HG03575 (cell line): Measurements from ENCODE around the gene IL19.
"Not testable (repeated sequence)": the region's sequence is repeated elsewhere in the genome, so short reads cannot be mapped to it uniquely, and the experiment has no call there.

Source experiments
- ATAC-seq: cut with Tn5 transposase; IDR thresholded peaks from one replicate; pipeline ENCODE4 v1.9.1; 2021; ENCODE audit not compliant: unreplicated experiment, insufficient number of reproducible peaks, low FRiP score; ENCODE audit errors: extremely low read depth

The IL19 gene

DNA sequence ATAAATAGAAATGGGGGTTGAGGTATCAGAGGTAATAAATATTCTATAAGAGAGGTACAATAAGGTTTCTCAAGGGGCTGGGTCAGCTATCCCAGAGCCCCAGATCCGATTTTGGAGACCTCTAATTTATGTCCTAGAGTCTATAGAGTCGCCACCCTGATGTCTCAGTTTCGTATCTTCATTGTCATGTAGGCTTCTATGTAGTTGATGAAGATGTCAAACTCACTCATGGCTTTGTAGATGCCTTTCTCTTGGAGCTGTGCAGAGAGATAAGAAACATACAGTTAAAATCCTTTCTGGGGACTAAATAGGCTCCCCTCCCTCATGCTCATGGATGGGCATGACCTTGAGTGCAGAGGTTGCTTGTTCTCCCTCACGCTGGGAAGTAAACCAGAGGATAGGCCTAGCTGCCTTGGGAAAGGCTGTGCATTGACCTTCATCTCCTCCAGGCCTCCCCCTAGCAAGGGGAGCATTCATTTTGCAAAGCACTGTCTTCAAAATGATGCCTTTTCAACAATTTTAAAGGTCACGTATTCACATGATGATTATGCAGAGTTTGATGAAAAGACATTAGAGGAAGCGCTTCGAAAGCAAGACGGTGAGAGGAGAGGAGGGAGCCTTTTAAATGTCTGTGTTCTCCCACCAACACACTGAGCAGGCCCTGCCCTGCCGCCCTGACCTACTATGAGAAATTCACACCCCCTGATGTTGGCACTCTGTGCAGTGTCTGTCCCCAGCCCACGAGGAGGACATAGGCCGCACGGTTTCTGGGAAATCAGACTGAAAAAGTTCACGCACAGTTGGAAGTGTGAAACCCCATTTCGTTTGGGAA, 1.9 kb upstream of the IL19 start:
- ATAC-seq = no peak

DNA sequence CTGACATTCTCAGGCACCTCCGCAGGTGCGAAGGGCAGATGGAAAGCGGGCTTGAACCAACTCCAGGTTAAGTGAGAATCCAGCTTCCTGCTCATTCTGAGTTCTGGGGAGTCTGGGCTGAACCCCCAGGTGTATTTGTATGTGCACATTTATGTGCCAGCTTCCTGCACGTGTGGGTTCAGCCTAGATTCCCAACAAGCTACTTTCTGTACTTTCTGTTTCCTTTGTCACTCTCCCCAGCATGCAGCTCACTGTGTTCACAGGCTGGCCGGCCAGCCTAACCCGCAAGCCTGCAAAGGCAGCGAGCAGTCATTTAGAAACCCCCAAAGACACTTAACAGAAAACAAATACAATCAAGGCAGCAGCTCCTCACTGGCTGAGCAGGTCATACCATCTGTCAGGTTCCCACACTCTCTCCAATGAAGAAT, 1.3 kb upstream of the IL19 start:
- ATAC-seq = peak; percentile 41

DNA sequence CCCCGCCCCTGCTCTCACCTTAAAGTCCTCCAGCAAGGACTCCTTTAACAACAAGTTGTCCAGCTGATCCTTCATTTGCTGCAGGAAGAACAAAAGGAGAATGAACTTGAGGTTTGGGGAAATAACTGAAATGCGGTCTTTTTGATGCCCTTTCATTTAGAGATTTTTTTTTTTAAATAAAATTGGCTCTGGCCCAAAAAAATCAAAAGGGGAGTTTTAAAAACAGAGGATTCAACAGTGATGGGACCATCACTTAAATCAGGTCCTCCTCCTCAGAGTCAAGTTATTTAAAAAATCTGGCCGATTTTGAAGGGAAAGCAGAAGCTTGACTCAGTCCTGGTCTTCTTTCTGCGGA, 742 bp downstream of the IL19 start:
- no peak for ATAC-seq

DNA sequence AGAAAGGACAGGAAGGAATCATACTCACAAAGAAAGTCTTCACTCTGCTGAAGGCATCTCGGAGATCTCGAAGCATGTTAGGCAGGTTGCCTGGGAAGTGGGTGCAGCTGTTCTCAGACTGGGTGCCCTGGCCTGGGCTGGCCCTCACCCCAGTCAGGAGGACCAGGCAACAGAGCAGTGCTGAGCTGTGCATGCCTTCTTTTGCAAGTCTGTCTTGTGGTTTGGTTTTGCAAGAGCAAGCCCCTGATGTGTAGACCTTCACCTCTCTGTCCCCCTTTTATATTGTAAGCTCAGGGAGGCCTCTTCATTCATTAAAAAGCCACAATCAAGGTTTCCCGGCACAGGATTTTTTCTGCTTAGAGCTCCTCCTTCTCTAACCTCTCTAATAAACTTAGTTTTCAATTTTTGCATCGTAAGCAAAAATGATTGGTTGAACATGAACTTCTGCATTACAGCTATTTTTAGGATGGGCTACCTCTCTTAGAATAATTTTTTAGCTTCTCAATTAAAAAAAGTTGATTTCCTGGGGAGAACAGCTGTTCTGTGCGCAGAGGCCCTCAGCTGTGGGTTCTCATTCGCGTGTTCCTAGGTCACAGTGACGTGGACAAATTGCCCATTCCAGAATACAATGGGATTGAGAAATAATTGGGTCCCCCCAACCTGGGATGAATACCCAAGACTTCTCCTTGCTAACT, 1.8 kb downstream of the IL19 start, which contains the start of gene IL10:
Gene IL10 (minus strand): TSS at position 252 of the 695 bp plus-strand sequence. CDS start 59 bp downstream, at position 193.
- no peak for ATAC-seq

DNA sequence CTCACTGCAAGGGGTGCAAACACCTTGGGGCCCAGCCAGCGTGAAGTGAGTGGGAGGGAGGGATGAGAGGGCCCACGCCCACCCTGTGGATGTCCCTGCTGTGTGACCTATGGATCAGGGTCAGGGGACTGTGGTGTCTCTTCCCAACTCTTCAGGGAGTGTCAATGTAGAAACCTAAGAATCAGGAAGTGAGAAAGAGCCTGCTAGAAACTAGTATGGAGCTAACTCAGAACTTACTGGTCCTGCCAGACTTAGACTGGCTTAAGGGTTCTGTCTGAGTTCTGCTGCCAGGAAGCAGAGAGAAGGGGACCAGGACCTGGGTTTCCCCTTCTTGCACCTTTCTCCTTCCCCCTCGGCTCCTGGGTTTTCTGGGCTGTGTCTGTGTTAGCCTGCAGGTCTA, 3.5 kb downstream of the IL19 start:
- ATAC-seq = no peak

DNA sequence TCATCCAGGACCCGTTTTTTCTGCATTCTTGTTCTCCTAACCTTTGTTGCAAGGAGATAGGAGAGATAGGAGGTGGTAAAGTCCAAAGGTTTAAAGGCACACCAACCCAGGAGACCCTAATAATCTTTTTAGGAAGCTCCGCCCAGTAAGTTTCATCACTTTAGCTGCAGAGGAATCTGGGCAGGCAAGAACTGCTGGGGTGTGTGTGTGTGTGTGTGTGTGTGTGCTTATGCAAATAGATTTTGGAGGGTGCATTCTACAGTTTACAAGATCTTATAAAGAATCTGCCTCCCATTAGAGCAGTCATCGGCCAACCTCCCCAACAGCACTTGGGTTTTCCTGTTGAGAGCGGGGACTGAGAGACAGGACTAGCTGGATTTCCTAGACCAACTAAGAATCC, 5.7 kb downstream of the IL19 start:
- ATAC-seq = no peak

DNA sequence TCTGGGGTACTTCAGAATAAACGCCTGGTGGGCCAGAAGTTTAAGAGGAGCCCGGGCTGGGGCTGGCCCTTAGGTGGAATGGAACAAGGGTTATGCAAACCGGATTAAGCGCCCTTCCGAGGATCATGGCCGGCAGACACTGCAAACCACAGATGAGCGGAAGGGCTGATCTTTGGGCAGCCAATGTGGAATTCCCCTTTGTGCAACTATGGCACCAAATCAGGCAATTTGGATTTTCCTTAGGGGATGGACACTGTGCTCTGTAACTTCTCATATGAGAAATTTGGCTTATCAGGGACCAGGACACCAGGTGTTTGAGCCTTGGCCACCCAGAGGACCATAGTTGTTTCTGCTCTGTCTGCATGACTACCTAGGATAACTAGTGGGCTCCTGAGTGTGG, 7.5 kb downstream of the IL19 start:
- no peak for ATAC-seq

DNA sequence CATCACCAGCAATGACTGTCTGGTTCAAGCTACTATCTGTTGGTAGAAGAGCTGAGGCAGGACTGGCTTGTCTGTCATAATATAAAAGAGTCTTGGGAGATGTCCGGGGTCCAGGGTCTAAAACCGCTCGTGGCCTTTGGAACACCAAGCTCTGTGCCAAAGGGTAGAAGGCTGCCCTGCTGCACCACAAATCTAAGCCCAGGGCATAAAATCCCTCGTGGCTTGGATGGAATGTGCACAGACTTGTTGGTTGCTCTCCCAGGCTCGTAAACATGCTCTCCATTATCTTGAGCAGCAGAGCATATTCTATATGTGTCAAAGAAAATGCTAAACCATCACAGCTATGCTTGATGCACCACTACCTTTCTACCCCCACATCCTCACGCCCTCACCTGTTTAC, 8.3 kb downstream of the IL19 start:
- not testable (repeated sequence) for ATAC-seq

DNA sequence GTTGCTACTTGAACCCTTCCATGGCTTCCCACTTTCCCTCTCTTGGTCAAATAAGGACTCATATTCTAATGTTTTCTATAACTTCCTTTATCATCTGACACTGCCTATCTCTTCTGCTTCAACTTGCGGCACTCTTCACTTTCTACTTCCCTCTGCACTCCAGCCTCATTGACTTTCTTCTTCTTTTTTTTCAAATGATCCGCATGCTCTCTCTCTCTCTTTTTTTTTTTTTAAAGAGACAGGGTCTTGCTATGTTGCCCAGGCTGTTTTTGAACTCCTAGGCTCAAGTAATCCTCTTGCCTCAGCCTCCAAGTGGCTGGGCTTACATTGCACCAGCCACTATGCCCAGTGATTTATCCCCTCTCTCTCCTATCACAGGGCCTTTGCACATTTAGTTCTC, 9.1 kb downstream of the IL19 start:
- ATAC-seq = no peak

DNA sequence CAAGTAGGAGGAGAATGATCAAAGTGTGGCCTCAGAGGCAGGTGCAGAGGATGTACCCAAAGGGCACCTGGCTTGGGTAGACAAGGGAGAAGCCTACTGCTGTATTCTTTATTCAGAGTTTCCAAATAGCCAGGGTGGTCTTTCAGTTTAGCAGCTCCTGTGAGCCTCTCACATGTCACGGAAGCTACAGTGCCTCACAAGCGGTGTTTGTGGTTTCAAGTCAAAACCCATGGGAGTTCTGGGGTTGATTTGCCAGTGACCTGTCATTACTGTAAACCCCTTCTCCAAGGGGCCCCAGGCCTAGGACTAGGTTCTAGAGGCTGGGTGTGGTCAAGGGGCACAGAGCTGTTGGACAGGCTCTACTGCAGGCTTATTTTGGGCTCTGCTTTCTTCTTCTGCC, 11.9 kb downstream of the IL19 start:
- ATAC-seq = no peak

DNA sequence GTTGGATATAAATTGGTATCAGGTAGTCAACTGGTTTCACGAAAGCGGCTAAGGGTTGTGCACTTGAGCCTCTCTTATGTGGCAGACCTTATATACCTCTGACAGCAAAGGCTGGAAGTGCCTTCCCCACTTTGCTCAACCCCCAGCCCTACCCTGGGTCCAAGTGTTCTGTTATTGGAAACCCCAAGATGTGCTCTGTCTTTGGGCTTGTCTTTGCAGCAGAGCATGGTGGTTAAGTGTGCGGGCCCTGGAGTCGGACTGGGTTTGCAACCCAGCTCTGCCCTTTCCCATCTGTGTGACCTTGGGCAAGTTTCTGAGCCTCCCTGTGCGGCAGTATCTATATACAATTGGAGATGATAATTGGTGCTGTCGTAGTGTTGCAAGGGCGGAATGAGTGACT, 12.9 kb downstream of the IL19 start:
- ATAC-seq = no peak

DNA sequence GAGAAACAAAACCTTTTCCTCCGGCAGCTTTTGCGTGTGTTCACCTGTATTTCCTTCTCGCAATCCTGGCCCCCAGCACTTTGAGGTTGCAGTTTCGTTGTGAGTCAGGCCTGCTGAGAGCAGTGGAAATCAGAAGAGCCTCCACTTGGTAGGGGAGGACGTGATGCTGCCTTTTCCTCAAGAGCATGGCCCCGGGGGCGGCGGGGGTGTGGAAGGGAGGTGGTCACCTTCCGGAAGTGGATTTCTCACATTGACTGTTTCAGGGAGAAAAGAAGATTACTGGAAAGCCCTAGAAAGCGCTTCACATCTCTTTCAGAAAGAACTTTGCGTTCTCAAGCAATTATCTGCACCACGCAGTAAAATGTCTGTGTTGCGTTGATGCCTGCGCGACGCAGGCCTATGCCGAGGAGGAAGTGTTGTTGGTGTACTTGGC, 13.9 kb downstream of the IL19 start:
- ATAC-seq = peak; percentile 37

DNA sequence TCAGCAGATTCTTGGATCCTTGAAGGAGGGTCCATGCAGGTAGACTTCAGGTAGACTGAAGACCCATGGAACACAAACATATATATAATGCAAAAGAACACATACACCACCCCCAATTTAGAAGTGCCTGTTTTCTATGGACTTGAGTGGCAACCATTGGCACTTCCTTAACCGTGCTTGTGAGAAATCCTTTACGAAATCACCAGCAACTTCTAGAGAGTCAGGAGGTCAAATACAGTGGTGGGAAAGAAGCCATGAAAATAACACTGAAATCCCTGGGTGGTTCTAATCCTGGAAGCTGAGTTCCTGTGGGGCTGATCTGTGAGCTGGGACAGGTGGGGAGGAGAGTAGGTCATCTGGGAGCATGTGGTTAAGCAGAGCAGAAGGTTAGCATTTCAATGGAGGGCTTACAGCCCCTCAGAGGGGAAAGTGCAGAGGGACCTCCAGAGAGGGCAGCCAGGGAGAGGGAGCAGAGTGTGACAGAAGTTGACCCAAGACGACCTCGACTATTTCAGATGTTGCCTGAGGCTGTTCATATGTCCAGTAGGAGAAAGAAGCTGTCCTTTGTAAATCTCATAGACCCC, 14.7 kb downstream of the IL19 start:
- ATAC-seq = no peak

DNA sequence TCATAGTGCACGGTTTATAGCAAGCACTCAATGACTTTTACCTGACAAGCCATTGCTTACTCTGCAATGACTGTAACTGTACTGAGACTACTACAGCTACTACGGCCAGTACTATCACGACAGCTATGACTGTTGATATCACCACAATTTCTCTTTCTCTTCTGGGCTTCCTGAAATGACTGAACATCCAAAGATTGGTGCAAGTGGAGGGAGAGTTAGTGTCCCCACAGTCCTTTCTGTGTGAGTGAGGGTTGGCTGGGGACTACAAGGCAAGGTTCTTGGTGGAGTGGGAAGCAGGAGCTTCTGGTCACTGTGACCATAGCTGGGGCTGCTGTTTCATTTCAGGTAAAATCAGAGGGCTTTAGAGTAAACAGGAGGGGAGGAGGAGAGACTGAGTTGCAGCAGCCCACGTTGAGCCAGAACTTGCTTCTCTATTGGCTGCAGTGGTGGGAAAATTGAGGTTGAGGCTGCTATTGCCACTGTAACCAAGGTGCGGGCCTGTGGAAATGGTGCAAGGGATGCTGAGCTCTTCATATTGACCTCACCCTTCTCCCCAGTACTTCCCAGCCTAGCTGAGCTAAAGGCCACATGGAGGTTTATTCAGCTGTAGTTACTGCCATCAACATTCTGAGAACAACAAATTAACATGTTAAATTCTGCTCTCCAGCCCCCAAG, 15.8 kb downstream of the IL19 start:
- ATAC-seq = no peak

DNA sequence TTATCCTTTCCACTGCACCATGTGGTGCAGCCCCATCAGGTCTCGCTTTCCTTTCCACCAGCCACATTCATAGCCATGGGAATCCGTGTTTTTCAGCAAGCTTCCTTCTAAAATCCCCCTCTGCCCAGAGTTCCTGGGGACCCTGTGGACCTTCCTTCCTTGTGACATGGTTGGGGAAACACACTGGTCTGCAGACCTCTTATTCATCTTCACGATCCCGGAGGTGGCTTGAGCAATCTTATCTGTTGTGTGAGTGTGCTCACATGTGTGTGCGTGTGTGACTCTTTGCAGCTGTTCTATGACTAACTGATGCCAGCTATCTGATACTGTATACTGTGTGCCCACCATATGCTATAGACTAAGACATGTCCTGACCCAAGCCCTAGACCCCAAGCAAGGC, 17.3 kb downstream of the IL19 start:
- ATAC-seq = no peak

DNA sequence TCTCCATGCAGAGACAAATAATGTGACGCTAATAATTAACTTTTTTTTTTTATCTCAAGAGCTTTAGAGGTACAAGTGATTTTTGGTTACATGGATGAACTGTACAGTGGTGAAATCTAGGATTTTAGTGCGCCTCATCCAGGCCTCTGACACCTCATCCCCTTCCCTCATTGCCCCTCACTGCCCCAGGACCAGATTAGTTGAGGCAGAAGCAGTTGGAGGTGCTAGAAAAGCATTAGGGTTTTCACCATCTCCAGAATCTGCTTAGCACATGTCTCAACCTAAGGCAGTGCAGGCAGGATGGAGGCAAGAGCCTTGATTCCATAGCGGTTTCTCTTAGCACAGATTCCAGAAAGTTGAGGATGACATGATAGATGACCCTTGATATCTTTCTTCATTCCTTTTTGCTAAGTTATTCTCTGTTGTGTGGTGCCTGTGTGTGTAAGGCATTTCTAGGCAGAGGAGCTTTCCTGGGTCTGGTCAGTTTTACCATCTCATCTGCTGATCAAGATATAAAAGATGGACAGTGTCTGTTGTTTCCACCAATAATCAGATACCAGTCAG, 18.0 kb downstream of the IL19 start:
- no peak for ATAC-seq

DNA sequence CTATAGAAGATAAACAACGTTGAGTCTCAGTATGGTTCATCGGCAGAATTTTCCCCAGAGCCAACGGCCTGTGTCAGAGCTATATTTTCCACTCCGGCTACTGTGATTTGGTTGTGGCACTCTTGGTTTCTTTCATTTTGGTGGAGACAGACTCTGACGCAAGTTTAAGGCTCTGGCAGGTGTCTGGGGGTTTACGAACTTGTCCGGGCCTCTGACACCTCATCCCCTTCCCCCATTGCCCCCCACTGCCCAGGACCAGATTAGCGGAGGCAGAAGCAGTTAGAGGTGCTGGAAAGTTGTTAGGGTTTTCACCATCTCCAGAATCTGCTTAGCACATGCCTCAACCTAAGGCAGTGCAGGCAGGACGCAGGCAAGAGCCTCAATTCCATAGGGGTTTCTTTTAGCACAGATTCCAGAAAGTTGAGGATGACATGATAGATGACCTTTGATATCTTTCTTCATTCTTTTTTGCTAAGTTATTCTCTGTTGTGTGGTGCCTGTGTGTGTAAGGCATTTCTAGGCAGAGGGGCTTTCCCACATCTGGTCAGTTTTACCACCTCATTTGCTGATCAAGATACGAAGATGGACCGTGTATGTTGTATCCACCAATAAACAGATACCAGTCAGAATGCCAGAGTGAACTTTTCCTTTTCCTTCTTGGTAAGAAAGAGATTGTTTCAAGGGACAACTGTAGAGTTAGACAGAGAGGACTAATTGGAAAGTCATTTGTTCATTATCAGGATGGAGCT, 20.1 kb downstream of the IL19 start:
- no peak for ATAC-seq

DNA sequence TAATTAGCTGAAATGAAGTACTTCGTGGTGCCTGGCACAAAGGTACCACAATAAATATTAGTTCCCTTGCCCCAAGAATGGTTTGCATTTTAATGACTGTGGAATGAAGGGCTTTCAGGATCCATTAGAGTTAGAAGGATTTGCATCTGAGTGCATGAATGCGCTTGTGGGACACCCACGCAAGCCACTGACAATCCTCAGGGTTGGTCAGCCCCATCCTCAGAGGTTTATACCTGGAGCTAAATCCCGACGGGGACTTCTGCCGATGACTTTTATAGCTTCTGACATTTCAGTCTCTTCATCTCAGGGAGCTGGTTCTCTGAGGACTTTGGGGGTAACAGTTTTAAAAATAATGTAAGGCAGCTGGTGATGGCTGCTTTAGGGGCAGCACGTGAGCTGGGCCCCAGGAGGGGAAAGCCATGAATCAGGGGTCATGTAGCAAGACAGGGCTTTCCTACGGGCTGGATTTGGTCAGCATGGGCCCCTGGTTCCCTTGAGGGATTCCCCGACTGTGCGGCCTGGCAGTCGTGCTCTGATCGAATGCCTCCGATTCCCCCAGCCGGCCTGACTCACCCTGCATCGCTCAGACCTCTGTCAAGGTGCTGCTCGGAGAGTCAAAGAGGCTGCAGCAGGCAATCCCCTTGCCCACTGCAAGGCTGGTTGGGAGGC, 22.5 kb downstream of the IL19 start:
- no peak for ATAC-seq
